ENCODE measurements around the gene SAMD1.

DNA sequence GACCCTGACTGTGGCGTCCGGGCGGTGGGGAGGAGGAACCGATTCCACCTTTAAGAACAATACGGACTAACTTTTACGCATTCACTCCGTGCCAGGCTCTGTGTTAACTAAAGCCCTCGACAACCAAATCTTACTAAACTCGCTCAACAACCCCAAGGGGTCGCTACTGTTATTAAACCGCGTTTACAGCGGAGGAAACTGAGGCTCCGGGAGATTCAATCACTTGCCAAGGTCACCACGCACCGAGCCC lies 1.2 kb downstream of the SAMD1 start:
- TF ChIP-seq, protein P1, sequence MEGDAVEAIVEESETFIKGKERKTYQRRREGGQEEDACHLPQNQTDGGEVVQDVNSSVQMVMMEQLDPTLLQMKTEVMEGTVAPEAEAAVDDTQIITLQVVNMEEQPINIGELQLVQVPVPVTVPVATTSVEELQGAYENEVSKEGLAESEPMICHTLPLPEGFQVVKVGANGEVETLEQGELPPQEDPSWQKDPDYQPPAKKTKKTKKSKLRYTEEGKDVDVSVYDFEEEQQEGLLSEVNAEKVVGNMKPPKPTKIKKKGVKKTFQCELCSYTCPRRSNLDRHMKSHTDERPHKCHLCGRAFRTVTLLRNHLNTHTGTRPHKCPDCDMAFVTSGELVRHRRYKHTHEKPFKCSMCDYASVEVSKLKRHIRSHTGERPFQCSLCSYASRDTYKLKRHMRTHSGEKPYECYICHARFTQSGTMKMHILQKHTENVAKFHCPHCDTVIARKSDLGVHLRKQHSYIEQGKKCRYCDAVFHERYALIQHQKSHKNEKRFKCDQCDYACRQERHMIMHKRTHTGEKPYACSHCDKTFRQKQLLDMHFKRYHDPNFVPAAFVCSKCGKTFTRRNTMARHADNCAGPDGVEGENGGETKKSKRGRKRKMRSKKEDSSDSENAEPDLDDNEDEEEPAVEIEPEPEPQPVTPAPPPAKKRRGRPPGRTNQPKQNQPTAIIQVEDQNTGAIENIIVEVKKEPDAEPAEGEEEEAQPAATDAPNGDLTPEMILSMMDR (conservative IDR thresholded peaks at IDR 0.05; ENCODE audit: low read length), result peak; percentile 76
- TF ChIP-seq EZH2phosphoT487 (IDR thresholded peaks at IDR 0.05; ENCODE audit: borderline replicate concordance, low read depth, low read length), result no peak
